SHP77 treated with DMSO at 0.1 percent for 48 hours (cell line): Measurements from ENCODE around the gene AK1.
"Not testable (repeated sequence)": the region's sequence is repeated elsewhere in the genome, so short reads cannot be mapped to it uniquely, and the experiment has no call there.

Experiments used
- DNase-seq: peaks from one replicate; lab custom pipeline; 2025; lab: John Stamatoyannopoulos, UW

Gene AK1

DNA sequence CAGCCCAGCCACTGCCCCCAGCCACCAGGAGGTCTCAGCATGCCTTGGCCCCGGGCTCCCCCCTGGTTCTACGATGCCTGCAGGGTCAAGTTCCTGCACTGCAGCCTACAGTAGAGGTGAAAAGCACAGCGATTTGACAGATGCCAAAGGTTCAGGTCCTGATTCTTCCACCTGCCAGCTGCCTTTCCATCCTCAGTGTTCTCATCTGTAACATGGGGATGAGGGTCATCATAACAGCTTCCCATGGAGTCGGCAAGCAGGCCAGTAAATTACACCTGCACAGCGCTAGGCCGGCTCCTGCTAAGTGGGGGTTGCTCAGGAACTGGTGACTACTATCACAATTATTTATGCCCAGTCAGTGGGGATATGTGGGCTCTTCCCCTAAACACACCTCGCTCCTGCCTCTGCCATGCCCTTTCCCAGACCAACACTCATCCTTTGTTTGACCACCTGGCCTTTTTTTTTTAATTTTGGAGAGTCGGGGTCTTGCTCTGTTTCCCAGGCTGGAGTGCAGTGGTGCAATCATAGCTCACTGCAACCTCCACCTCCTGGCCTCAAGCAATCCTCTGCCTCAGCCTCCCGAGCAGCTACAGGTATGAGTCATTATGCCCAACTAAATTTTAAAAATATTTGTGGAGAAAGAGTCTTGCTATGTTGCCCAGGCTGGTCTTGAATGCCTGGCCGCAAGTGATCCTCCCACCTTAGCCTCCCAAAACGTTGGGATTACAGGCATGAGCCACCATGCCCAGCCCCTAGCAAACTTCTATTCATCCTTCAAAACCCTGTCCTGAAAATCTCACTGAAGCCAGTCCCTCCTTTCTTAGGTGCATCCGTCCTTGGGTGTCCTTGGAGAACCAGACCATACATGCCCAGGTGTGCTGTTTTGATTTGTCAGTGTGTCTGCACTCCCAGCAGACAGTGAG, 29.4 kb downstream of the AK1 start:
- no peak for DNase-seq

DNA sequence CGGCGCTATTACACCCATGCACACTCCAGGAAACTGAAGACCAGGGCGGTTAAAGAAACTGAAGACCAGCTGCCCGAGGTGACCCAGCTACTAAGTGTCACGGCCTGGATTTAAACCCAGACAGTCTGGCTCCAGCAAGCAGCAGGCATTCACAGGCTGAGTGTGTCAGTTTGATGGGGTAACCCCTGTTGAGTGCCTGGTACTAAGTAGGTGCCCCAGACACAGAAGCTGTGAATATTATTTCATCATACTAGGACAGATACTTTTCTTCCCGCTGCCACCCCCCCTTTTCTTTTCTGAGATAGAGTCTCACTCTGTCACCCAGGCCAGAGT, 30.3 kb downstream of the AK1 start:
- no peak for DNase-seq

DNA sequence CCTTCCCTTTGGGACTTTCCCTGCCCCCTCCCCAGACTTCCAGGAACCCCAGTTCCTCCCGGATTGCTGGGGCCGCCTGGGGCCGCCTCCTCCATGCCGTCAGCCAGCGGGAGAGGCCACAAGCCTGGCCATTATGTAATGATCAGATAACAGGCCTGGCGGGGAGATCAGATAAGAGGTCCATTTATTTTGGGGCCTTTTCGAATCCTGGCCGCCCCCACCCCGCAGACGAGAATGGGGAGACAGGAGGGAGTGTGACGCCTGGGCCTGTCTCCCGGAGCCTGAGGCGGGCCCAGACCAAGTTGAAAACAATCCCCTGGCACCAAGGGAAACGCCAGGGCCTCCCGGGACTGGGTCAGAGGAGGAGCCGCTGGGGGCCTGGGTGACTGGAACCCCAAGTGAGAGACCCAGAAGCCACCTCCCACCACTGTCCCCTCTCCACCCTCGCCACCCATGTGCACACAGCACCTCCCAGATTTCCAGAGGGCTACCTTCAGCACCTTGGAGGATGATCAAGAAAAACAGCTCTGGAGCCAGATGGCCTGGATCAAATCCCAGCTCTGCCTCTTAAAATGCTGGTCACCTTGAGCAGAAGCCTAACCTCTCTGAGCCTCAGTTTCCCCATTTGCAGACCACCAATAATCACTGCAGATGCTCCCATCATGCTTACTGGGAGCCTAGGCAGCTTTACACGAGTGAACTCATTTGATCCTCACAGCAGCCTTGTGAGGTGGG, 30.9 kb downstream of the AK1 start:
- DNase-seq = no peak

- not testable (repeated sequence) for DNase-seq
These were observed 31.9 kb downstream of the AK1 start for GRCh38 chr9:127845619-127846018.

GRCh38 chr9:127844821-127845359, 32.6 kb downstream of the AK1 start:
- no peak for DNase-seq

GRCh38 chr9:127841087-127841835, 36.2 kb downstream of the AK1 start:
- DNase-seq = no peak

- DNase-seq = no peak
These were observed 38.9 kb downstream of the AK1 start for GRCh38 chr9:127838375-127839078.

DNA sequence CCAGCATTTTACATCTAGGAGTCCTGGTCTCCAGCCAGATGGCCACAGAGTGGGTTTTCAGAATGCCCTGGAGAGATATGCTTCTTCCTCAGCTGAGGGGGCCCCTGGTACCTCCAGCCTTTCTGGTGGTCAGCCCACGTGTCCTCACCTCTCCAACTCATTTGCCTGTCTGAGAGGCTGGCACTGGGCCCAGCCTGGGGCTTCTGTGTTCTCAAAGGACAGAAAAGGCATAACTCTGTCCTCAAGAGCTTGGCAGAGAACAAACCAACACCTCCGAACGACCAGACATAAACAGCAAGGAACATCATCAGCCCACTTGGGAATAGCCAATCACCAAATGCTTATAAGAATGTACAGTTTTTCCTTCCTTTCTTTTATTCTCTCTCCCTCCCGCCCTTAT, 40.1 kb downstream of the AK1 start:
- DNase-seq = no peak

DNA sequence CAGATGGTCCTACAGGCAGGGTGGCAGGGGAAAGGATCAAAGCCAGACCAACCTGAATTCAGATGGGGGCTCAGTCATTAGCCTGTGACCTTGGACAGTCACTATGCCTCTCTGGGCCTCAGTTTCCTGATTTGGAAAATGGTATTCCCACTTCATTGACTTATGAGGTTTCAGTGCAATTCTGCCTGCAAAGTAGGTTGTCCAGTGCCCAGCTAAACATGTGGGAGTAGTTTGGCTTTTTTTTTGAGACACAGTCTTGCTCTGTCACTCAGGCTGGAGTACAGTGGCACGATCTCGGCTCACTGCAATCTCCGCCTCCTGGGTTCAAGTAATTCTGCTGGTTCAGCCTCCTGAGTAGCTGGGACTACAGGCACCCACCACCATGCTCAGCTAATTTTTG, 40.9 kb downstream of the AK1 start:
- DNase-seq = not testable (repeated sequence)

DNA sequence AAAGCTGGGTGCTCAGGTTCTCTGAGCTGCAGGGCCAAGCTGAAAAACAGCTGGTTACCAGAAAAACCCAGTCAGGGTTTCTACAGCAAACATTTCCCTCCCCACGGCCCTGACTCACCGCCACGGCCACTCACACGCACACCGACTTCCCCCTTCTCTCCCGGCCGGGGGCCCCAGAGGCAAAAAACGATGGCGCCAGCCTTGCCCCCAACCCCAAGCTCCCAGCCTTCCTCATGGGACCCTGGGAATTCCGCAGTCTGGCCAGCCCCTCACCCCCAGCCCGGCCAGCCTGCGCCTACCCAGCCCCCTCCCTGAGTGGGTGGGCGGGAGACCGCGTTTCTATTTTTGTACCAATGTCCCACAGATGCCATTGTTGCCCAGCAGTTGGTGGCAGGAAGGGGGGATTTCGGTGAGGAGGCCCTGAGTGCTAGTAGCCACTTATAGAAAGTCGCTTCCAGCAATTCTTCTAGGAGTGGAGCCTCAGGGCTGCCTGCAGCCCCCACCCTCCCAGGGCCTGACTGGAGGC, 41.4 kb downstream of the AK1 start:
- no peak for DNase-seq

DNA sequence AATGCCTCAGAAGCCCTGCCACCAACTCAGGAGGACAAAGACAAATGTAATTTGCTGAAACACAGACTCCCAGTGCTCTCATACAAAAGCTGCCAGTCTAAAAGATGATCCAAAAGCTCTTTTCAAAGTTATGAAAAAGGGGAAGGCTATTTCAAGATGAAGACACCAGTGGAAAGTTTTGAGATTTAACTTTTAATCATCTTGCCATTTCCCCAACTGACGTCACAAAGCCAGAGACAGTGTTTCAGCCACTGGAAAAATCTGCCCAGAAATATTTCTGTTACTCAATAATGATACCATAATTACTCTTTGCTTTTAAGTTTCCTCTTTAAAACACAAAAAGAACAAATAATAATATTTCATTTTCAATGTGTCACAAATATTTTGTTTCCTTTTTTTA, 43.9 kb downstream of the AK1 start:
- DNase-seq = no peak

- DNase-seq = no peak
These were observed 45.2 kb downstream of the AK1 start for GRCh38 chr9:127832248-127832647.

DNA sequence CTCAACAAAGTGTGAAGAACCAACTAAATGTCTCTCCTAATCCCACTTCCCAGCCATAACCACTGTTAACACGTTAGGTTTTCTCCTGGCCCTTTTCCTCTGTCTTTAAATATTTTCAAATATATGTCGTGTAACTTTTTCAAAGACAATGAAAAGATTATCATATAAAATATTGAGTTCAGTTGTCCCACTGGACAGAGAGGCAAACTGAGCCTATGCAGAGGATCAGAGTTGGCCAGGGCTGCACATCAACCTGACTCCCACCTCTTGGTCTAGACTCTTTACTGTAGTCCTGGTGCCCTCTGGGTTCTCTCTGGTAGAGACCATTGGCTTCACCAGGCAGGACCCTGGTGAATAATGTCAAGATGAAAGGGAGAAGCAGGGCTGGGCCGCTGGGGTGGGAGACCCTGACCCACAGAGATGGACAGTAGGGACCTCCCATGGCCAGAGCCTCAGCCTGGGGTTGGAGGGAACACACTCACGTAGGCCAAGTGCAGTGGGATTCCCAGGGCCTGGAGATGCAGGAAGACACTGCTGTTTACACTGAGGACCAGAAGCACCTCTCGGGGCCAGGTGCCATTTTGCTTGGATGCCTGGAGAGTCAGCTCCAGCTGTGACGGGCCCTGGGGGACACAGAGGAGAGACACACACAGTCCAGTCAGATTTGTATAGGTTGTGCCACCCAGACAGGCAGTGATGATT, 48.1 kb downstream of the AK1 start:
- DNase-seq = no peak

DNA sequence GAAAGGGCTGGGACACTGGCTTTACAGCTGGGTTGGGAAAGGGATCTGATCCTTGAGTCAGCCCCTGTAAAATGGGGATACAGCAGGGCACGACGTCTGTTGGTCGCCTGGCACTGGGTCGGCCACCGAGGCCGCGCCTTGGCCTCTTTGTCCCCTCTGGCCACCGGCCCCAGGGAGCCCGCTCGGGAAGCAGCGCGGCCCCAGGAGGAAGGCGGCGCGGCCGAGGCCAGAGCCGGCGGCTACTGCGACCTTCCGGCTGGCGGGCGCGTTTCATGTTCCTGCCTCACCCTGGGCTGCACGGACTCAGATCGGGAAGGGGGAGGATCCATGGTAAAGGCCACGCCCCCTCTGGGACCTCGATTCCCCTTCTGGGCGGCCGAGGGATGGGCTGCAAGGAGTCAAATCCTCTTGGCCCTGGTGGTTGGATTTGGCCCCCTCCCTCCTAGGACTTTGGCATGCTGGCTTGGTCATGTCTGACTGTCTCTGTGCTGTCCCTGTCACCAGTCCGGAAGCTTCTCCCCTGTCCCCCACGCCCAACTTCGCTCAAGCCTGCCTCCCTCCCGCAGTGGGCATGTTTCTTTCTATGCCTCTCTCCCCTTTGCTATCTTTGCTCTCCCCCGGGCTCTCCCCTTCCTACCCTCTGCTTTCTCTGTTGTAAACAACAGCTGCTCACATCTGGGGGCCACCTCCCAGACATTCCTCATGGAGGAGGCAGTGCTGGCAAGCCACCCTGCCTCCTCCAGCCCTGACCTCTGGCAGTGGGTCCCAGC, 49.0 kb downstream of the AK1 start:
- DNase-seq = no peak

GRCh38 chr9:127826253-127826913, 51.1 kb downstream of the AK1 start:
- no peak for DNase-seq

- DNase-seq = no peak
These were observed 52.0 kb downstream of the AK1 start for GRCh38 chr9:127825319-127826051.

DNA sequence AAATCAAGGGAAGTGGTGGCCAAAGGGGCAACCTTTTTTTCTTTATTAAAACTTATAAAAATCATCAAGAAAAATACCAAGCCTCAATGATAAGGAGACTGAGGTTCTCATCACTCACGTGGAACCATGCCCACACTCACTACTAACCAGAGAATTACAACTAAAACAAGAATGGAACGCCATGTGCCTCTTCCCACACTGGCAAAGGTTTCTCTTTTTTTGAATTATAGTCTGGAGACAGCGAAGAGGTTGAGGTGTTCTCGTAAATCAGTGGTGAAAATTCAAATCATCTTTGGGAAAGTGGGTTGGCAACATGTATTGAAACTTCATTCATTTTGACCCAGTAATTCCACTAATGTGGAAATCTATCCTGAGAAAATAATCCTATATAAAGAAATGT, 55.4 kb downstream of the AK1 start:
- DNase-seq = no peak

DNA sequence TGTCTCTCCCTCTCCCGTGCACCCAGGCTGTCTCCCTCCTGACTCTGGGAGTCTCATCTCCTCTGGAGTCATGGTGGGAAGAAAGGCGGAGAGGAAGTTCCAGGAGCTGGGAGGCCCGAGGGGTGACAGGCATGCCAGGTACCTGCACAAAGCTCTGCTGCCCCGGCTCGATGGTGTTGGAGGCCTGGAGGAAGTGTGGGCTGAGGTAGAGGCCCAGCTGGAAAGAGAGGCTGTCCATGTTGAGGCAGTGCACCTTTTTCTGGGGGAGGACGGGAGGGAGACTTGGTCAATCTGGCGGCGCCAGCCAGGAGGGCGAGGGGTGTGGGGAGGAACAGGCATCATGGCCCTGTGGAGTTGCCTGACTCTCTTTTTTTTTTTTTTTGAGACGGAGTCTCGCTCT, 58.9 kb downstream of the AK1 start:
- no peak for DNase-seq

DNA sequence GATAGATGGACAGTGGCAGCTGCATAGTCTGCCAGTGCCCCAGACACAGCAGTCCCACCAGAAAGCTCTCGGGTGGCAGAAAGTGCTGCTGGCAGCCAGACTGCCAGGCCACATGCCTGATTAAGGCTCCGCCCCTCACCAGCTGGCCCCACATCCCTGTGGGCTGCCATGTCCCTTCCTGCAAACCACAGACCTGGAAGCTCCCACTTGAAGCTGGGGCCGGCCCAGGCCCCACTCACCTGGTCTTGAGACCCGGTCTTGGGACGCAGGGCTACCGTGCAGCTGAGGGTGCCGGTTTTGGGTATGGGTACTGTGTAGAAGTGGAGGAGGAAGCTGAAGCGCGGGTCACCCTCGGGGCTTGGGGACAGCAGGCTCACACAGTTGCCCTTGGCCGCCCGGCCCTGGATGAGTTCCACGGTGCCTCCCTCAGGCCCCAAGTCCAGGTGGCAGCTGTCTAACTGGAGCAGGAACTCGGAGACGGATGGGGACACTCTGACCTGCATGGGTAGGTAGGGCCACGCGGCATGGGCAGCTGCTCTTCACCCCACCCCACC, 59.5 kb downstream of the AK1 start:
- no peak for DNase-seq
